ENCODE data around the gene TMEM176B.

The TMEM176B gene

DNA sequence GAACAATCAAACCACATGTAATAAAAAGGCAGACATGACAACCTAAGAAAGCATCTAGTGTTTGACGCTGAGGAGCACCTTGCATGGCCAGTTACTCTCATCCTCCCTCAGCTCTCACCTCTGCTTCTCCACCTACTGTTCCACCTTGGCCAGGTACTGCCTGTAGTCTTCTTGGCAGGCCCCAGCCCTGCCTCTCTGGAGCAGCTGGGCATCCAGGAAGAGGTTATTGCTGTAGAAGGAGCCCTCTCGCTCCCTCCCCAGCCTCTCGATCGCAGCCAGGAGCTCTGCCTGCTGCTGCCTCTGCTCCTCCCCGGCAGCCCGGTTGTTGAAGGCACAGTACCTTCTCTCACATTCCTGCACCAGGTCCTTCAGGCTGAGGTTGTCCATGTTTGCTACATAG is 53.2 kb downstream of the TMEM176B start:
- no peak for DNase-seq

- no peak for DNase-seq
These were observed 54.3 kb downstream of the TMEM176B start for GRCh38 chr7:150745876-150746275.

DNA sequence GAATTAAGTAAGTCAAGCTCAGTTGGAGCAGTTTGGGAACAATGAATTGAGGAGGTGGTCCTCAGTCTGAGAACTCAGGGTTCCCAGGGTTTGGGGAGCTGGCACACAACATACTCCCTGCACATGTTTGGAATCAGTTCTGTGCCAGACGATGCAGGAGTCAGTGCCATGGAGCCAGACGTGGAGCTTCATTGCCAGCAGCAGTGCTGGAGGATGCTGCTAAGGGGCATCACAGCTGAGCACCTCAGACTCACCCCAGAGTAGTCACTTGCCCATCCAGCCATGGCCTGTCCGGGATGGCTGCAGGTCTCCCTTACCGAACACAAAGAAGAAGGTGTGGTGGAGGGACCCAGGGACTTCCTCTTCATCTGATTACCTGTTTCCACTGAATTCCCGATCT is 55.1 kb downstream of the TMEM176B start:
- no peak for DNase-seq

- no peak for DNase-seq
These were observed 56.0 kb downstream of the TMEM176B start for GRCh38 chr7:150744041-150744656.

DNA sequence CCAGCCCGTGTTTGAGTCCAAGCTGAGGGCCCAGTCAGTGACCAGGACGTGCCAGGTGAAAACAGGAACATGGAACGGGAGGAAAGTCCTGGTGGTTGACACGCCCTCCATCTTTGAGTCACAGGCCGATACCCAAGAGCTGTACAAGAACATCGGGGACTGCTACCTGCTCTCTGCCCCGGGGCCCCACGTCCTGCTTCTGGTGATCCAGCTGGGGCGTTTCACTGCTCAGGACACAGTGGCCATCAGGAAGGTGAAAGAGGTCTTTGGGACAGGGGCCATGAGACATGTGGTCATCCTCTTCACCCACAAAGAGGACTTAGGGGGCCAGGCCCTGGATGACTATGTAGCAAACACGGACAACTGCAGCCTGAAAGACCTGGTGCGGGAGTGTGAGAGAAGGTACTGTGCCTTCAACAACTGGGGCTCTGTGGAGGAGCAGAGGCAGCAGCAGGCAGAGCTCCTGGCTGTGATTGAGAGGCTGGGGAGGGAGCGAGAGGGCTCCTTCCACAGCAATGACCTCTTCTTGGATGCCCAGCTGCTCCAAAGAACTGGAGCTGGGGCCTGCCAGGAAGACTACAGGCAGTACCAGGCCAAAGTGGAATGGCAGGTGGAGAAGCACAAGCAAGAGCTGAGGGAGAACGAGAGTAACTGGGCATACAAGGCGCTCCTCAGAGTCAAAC is 57.7 kb downstream of the TMEM176B start:
- DNase-seq = no peak

All from KG1 (cell line).